GM19455 (cell line): ENCODE results near the gene AVEN.
"Not testable (repeated sequence)": the region's sequence is repeated elsewhere in the genome, so short reads cannot be mapped to it uniquely, and the experiment has no call there.

Source experiments
- ATAC-seq: cut with Tn5 transposase; IDR thresholded peaks from one replicate; pipeline ENCODE4 v1.9.1; 2021; ENCODE audit not compliant: unreplicated experiment

Gene AVEN

GRCh38 chr15:33857726-33858125 lies 181.3 kb downstream of the AVEN start:
- ATAC-seq = no peak

- ATAC-seq = no peak
Measured at GRCh38 chr15:33852570-33852969, 186.4 kb downstream of the AVEN start.

GRCh38 chr15:33852094-33852493 lies 186.9 kb downstream of the AVEN start:
- no peak for ATAC-seq

GRCh38 chr15:33851079-33851478 lies 187.9 kb downstream of the AVEN start:
- ATAC-seq = no peak

- no peak for ATAC-seq
Measured at GRCh38 chr15:33848011-33848410, 191.0 kb downstream of the AVEN start.

GRCh38 chr15:33846862-33847261 lies 192.1 kb downstream of the AVEN start:
- ATAC-seq = no peak

- no peak for ATAC-seq
Measured at GRCh38 chr15:33846142-33846541, 192.9 kb downstream of the AVEN start.

GRCh38 chr15:33844597-33844996 lies 194.4 kb downstream of the AVEN start:
- ATAC-seq = no peak

GRCh38 chr15:33844186-33844585 lies 194.8 kb downstream of the AVEN start:
- ATAC-seq = no peak

GRCh38 chr15:33840615-33841014 lies 198.4 kb downstream of the AVEN start:
- no peak for ATAC-seq

GRCh38 chr15:33839540-33839939 lies 199.5 kb downstream of the AVEN start:
- no peak for ATAC-seq

- no peak for ATAC-seq
Measured at GRCh38 chr15:33837294-33837693, 201.7 kb downstream of the AVEN start.

GRCh38 chr15:33834892-33835743 lies 203.9 kb downstream of the AVEN start:
- no peak for ATAC-seq

- ATAC-seq = no peak
Measured at GRCh38 chr15:33831646-33832045, 207.4 kb downstream of the AVEN start.

- ATAC-seq = no peak
Measured at GRCh38 chr15:33830351-33830750, 208.7 kb downstream of the AVEN start.

GRCh38 chr15:33826201-33826600 lies 212.8 kb downstream of the AVEN start:
- no peak for ATAC-seq

GRCh38 chr15:33825453-33825852 lies 213.6 kb downstream of the AVEN start:
- ATAC-seq = no peak

- no peak for ATAC-seq
Measured at GRCh38 chr15:33823119-33823518, 215.9 kb downstream of the AVEN start.

GRCh38 chr15:33822479-33822878 lies 216.5 kb downstream of the AVEN start:
- no peak for ATAC-seq

GRCh38 chr15:33819499-33819898 lies 219.5 kb downstream of the AVEN start:
- not testable (repeated sequence) for ATAC-seq
